H9 (cell line): ENCODE results near the gene ZNF521. TPM values are rescaled to one million over a fixed set of nuclear protein-coding genes. Genes with fewer than 3 reads are reported as not detected.

ENCODE experiments used
- DNase-seq: peaks from one replicate; pipeline ENCODE4 v3.0.0-alpha.2; 2017
- H2AFZ ChIP-seq: one replicate; pipeline ENCODE4 v1.6.1; 2013; ENCODE audit warnings: mild to moderate bottlenecking, low read length, control low read depth, moderate library complexity
- H2AK5ac ChIP-seq: 2 replicates; pipeline ENCODE4 v1.6.1; 2013; ENCODE audit warnings: low read length, control low read depth, mixed read lengths; ENCODE audit not compliant: insufficient read length
- H2BK120ac ChIP-seq: one replicate; pipeline ENCODE4 v1.6.1; 2013; ENCODE audit warnings: low read depth, mild to moderate bottlenecking, low read length, control low read depth, inconsistent platforms; ENCODE audit not compliant: poor library complexity, severe bottlenecking
- H2BK12ac ChIP-seq: 2 replicates; pipeline ENCODE4 v1.6.1; 2013; ENCODE audit warnings: low read length, control low read depth, mixed read lengths, low read depth; ENCODE audit not compliant: insufficient read length
- H2BK15ac ChIP-seq: 2 replicates; pipeline ENCODE4 v1.6.1; 2013; ENCODE audit warnings: low read depth, low read length, control low read depth
- H2BK20ac ChIP-seq: one replicate; pipeline ENCODE4 v1.6.1; 2013; ENCODE audit warnings: low read depth, mild to moderate bottlenecking, low read length, control low read depth, inconsistent platforms; ENCODE audit not compliant: poor library complexity, severe bottlenecking
- H2BK5ac ChIP-seq: 2 replicates; pipeline ENCODE4 v1.6.1; 2013; ENCODE audit warnings: low read length, control low read depth, mixed read lengths; ENCODE audit not compliant: insufficient read length
- H3K14ac ChIP-seq: 2 replicates; pipeline ENCODE4 v1.6.1; 2013; ENCODE audit warnings: low read length, control low read depth; ENCODE audit not compliant: insufficient read depth
- H3K18ac ChIP-seq: 2 replicates; pipeline ENCODE4 v1.6.1; 2013; ENCODE audit warnings: low read depth, mild to moderate bottlenecking, mixed read lengths, low read length, control low read depth; ENCODE audit not compliant: insufficient read length
- H3K23ac ChIP-seq: 2 replicates; pipeline ENCODE4 v1.6.1; 2013; ENCODE audit warnings: low read length, control low read depth, mixed read lengths, low read depth; ENCODE audit not compliant: insufficient read length
- H3K23me2 ChIP-seq: 2 replicates; pipeline ENCODE4 v1.6.1; 2013; ENCODE audit warnings: low read depth, mild to moderate bottlenecking, mixed read lengths, low read length, control low read depth; ENCODE audit not compliant: insufficient read length, poor library complexity, severe bottlenecking
- H3K27ac ChIP-seq: 2 replicates; pipeline ENCODE4 v1.5.1; 2013; ENCODE audit warnings: low read length, control low read depth, mixed read lengths, low read depth; ENCODE audit not compliant: insufficient read length
- H3K27me3 ChIP-seq: 2 replicates; pipeline ENCODE4 v1.6.1; 2013; ENCODE audit warnings: low read length, control low read depth, inconsistent platforms; ENCODE audit not compliant: insufficient read depth
- H3K4ac ChIP-seq: 2 replicates; pipeline ENCODE4 v1.6.1; 2013; ENCODE audit warnings: low read depth, mild to moderate bottlenecking, control low read depth, inconsistent platforms, low read length, moderate library complexity
- H3K4me1 ChIP-seq: 2 replicates; pipeline ENCODE4 v1.6.1; 2013; ENCODE audit warnings: low read length, control low read depth, inconsistent platforms; ENCODE audit not compliant: insufficient read depth
- H3K4me2 ChIP-seq: 2 replicates; pipeline ENCODE4 v1.6.1; 2013; ENCODE audit warnings: low read length, control low read depth, mixed read lengths; ENCODE audit not compliant: insufficient read length, insufficient read depth
- H3K56ac ChIP-seq: 2 replicates; pipeline ENCODE4 v1.6.1; 2013; ENCODE audit warnings: low read depth, mild to moderate bottlenecking, mixed read lengths, low read length, control low read depth; ENCODE audit not compliant: insufficient read length
- H3K79me1 ChIP-seq: 2 replicates; pipeline ENCODE4 v1.6.1; 2013; ENCODE audit warnings: low read depth, mild to moderate bottlenecking, moderate library complexity, low read length, control low read depth, inconsistent platforms; ENCODE audit not compliant: insufficient read depth, poor library complexity, severe bottlenecking
- H3K79me2 ChIP-seq: 2 replicates; pipeline ENCODE4 v1.6.1; 2013; ENCODE audit warnings: low read length, control low read depth, inconsistent platforms; ENCODE audit not compliant: insufficient read depth
- H3K9ac ChIP-seq: 2 replicates; pipeline ENCODE4 v1.6.1; 2013; ENCODE audit warnings: low read length, control low read depth, mixed read lengths; ENCODE audit not compliant: insufficient read length; ENCODE audit errors: extremely low read depth
- H3K9me3 ChIP-seq: one replicate; pipeline ENCODE4 v1.6.1; 2013; ENCODE audit warnings: low read depth, low read length, inconsistent platforms; ENCODE audit not compliant: control insufficient read depth
- H3T11ph ChIP-seq: one replicate; pipeline ENCODE4 v1.6.1; 2013; ENCODE audit warnings: mild to moderate bottlenecking, low read length, control low read depth, inconsistent platforms
- H4K20me1 ChIP-seq: one replicate; pipeline ENCODE4 v1.6.1; 2013; ENCODE audit not compliant: control insufficient read depth, insufficient read length, insufficient read depth
- H4K5ac ChIP-seq: 2 replicates; pipeline ENCODE4 v1.6.1; 2013; ENCODE audit warnings: low read depth, mild to moderate bottlenecking, mixed read lengths, low read length, control low read depth; ENCODE audit not compliant: insufficient read length
- H4K8ac ChIP-seq: replicated peaks from 2 replicates; pipeline ENCODE4 v1.6.1; 2013; ENCODE audit warnings: low read length, control low read depth, mixed read lengths, low read depth; ENCODE audit not compliant: insufficient read length
- H4K91ac ChIP-seq: 2 replicates; pipeline ENCODE4 v1.6.1; 2013; ENCODE audit warnings: low read depth, mild to moderate bottlenecking, moderate library complexity, mixed read lengths, low read length, control low read depth; ENCODE audit not compliant: insufficient read length
- H3K27ac Mint-ChIP-seq, 3 experiments: 2 replicates in 2 of 3; 3 replicates in 1 of 3; pipeline ENCODE4 v1.8.0; 2020 to 2021; ENCODE audit warnings: mixed read lengths in 3 of 3, mild to moderate bottlenecking in 1 of 3, moderate library complexity in 1 of 3
- H3K27me3 Mint-ChIP-seq: 2 replicates; pipeline ENCODE4 v1.8.0; 2021; ENCODE audit warnings: low read depth, mild to moderate bottlenecking, moderate library complexity, mixed read lengths
- H3K36me3 Mint-ChIP-seq, 3 experiments: 2 replicates in 2 of 3; 3 replicates in 1 of 3; pipeline ENCODE4 v1.8.0; 2020 to 2021; ENCODE audit warnings: low read depth in 3 of 3, mixed read lengths in 3 of 3; ENCODE audit not compliant: insufficient read depth in 1 of 3
- H3K4me1 Mint-ChIP-seq, 2 experiments: 2 replicates each; pipeline ENCODE4 v1.8.0; 2020; ENCODE audit warnings: mixed read lengths in 2 of 2
- H3K4me3 Mint-ChIP-seq, 2 experiments: 2 replicates in 1 of 2; 3 replicates in 1 of 2; pipeline ENCODE4 v1.8.0; 2020 to 2021; ENCODE audit warnings: mild to moderate bottlenecking in 2 of 2, mixed read lengths in 2 of 2, moderate library complexity in 1 of 2
- H3K9me3 Mint-ChIP-seq, 2 experiments: 2 replicates in 1 of 2; 3 replicates in 1 of 2; pipeline ENCODE4 v1.8.0; 2020; ENCODE audit warnings: mild to moderate bottlenecking in 2 of 2, mixed read lengths in 2 of 2, moderate library complexity in 1 of 2
- CTCF ChIP-seq: fragments of 200-600 bp; sonication (generic); conservative IDR thresholded peaks from 3 replicates; pipeline ENCODE4 v1.8.0; 2021; ENCODE audit warnings: antibody characterized with exemption, mild to moderate bottlenecking
- WGBS: extraction: QIAGEN DNeasy Blood & Tissue Kit; methylation state at CpG from one replicate; pipeline ENCODE4 v1.1.7; 2013; ENCODE audit warnings: missing lambda C conversion rate, low lambda C conversion rate, mixed read lengths; ENCODE audit not compliant: insufficient read length; ENCODE audit errors: extremely low coverage; 5-methylcytosine and 5-hydroxymethylcytosine counted together
- total RNA-seq: library from RNA; stranded (reverse); gene quantifications from 2 replicates; pipeline ENCODE4 v1.2.1, GENCODE V29; 2021

The ZNF521 gene
- total RNA-seq, 1 experiment from 2014 or later = 3.3 TPM

- no peak overlapping the region for H3K4me2 ChIP-seq
- peaks cover 7 to 19% of the 10 kb centered on the region in 2 experiments for H3K4me1 Mint-ChIP-seq
These were observed 121.2 kb downstream of the ZNF521 start for GRCh38 chr18:25230658-25231326.

More at GRCh38 chr18:25230658-25231326, 121.2 kb downstream of the ZNF521 start:
- H4K20me1 ChIP-seq = no peaks in the 10 kb centered on the region
- no peak overlapping the region for H3K27ac ChIP-seq
- no peak overlapping the region for H3K56ac ChIP-seq
- H3K79me2 ChIP-seq = no peaks in the 10 kb centered on the region
- no CpG with 5 or more reads among the region's 10 CpGs for WGBS
- H3K4me1 ChIP-seq = no peaks in the 10 kb centered on the region
- peak overlapping the region in 2 of 3 experiments; percentile 55 to 86; a peak in 4 of 7 replicates for H3K27ac Mint-ChIP-seq
- no peak overlapping the region for H2AK5ac ChIP-seq
- H2AFZ ChIP-seq = no peak overlapping the region
- no peak overlapping the region for H4K8ac ChIP-seq
- H3K9me3 ChIP-seq = no peaks in the 10 kb centered on the region
- no peak overlapping the region for H3T11ph ChIP-seq
- no peaks in the 10 kb centered on the region for H3K9me3 Mint-ChIP-seq
- no peak overlapping the region for H3K14ac ChIP-seq
- no peak overlapping the region for H3K4ac ChIP-seq
- no peak overlapping the region for H4K91ac ChIP-seq
- H3K23me2 ChIP-seq = no peaks in the 10 kb centered on the region
- H3K27me3 ChIP-seq = no peaks in the 10 kb centered on the region
- H2BK20ac ChIP-seq = no peak overlapping the region
- H3K18ac ChIP-seq = no peak overlapping the region
- no peaks in the 10 kb centered on the region for H3K79me1 ChIP-seq
- no peaks in the 10 kb centered on the region for H3K27me3 Mint-ChIP-seq
- no peak overlapping the region for H3K9ac ChIP-seq
- H4K5ac ChIP-seq = no peak overlapping the region
- no peak for TF ChIP-seq CTCF
- H3K23ac ChIP-seq = no peak overlapping the region
- H2BK120ac ChIP-seq = no peak overlapping the region
- H2BK5ac ChIP-seq = no peak overlapping the region
- DNase-seq = no peak
- H3K4me3 Mint-ChIP-seq = no peak overlapping the region
- H3K36me3 Mint-ChIP-seq = peaks cover 0 to 16% (median 8%) of the 10 kb centered on the region in 3 experiments; a peak in 4 of 7 replicates
- H2BK12ac ChIP-seq = no peak overlapping the region
- H2BK15ac ChIP-seq = no peak overlapping the region
